ENCODE results near the gene UGT1A8. TPM values are rescaled to one million over a fixed set of nuclear protein-coding genes. Genes with fewer than 3 reads are reported as not detected.
"Not testable (repeated sequence)": the region's sequence is repeated elsewhere in the genome, so short reads cannot be mapped to it uniquely, and the experiment has no call there.

The UGT1A8 gene
- total and polyA plus RNA-seq, 2 experiments from 2014 or later, result not detected

- WGBS, 2 experiments (ENCODE audit: low coverage in 1 of 2, low lambda C conversion rate in 2 of 2, missing lambda C conversion rate in 2 of 2), result 17 to 25% methylated on average over 5 of the region's 5 CpGs
- Histone ChIP-seq H3K79me2 (ENCODE audit: insufficient read depth) (no peaks in the 10 kb centered on the region), H3K27ac (no peak overlapping the region), H3K4me1 (ENCODE audit: insufficient read depth) (no peaks in the 10 kb centered on the region), H3F3A (ENCODE audit: insufficient read depth) (no peaks in the 10 kb centered on the region), H2AFZ (no peak overlapping the region), H3K9me2 (ENCODE audit: insufficient read depth) (no peaks in the 10 kb centered on the region), H3K9me3 (ENCODE audit: low read depth) (no peaks in the 10 kb centered on the region), H3K36me3 (ENCODE audit: low read depth) (no peaks in the 10 kb centered on the region), H3K27me3 (replicated peaks; ENCODE audit: insufficient read depth) (no peaks in the 10 kb centered on the region; the same call in 1 of the 2 replicates), H3K4me3 (no peak overlapping the region), H3K9ac (no peak overlapping the region), H3K4me2 (ENCODE audit: unreplicated experiment) (no peak overlapping the region), H4K20me1 (ENCODE audit: insufficient read depth) (no peaks in the 10 kb centered on the region)
- no peak for DNase-seq
- TF ChIP-seq EZH2phosphoT487 (IDR thresholded peaks at IDR 0.05; ENCODE audit: insufficient read depth, low read depth) (no peak), EZH2 (IDR thresholded peaks at IDR 0.05; ENCODE audit: insufficient read depth, poor library complexity, severe bottlenecking) (no peak)
- in situ Hi-C loops (cut with MboI), result no loop called here
These were observed 21.4 kb downstream of the UGT1A8 start for GRCh38 chr2:233638836-233639235.

DNA sequence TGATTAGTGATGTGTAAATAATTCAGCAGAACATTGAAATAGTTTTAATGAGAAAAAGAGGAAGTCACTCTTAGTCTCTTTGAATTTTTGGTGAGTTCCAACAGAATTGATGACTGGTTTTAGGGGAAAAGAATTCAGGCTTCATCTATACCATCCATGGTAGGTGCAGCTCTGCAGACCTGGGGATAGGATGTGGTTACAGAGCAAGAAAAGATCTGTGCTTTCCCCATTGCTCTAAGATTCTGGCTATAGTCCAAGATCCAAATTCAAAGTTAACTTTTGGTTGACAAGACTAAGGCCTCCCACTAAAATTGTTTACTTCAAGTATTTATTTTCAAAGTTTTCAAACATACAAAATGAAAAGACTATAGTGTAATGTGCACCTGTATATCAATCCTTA lies 22.4 kb downstream of the UGT1A8 start:
- TF ChIP-seq EZH2 (IDR thresholded peaks at IDR 0.05; ENCODE audit: insufficient read depth, poor library complexity, severe bottlenecking) (no peak), EZH2phosphoT487 (IDR thresholded peaks at IDR 0.05; ENCODE audit: insufficient read depth, low read depth) (no peak)
- no peak overlapping the region for H3K4me3 ChIP-seq
- no peak overlapping the region for H3K4me2 ChIP-seq (ENCODE audit: unreplicated experiment)
- H3K27me3 ChIP-seq (replicated peaks; ENCODE audit: insufficient read depth), result no peaks in the 10 kb centered on the region; the same call in 1 of the 2 replicates
- H3K36me3 ChIP-seq (ENCODE audit: low read depth), result no peaks in the 10 kb centered on the region
- no peaks in the 10 kb centered on the region for H3K9me3 ChIP-seq (ENCODE audit: low read depth)
- no peak overlapping the region for H2AFZ ChIP-seq
- in situ Hi-C loops (cut with MboI), result no loop called here
- no peaks in the 10 kb centered on the region for H3K9me2 ChIP-seq (ENCODE audit: insufficient read depth)
- DNase-seq, result no peak
- no peak overlapping the region for H3K9ac ChIP-seq
- H3K79me2 ChIP-seq (ENCODE audit: insufficient read depth), result no peaks in the 10 kb centered on the region
- H4K20me1 ChIP-seq (ENCODE audit: insufficient read depth), result no peaks in the 10 kb centered on the region
- H3K4me1 ChIP-seq (ENCODE audit: insufficient read depth), result no peaks in the 10 kb centered on the region
- no peak overlapping the region for H3K27ac ChIP-seq
- no peaks in the 10 kb centered on the region for H3F3A ChIP-seq (ENCODE audit: insufficient read depth)

GRCh38 chr2:233643128-233643527 lies 25.7 kb downstream of the UGT1A8 start:
- WGBS, 2 experiments (ENCODE audit: low coverage in 1 of 2, low lambda C conversion rate in 2 of 2, missing lambda C conversion rate in 2 of 2), result 45 to 59% methylated on average over 1 of the region's 1 CpG
- Histone ChIP-seq H3K4me1 (ENCODE audit: insufficient read depth) (no peaks in the 10 kb centered on the region), H3K27ac (no peak overlapping the region), H3K9ac (no peak overlapping the region), H4K20me1 (ENCODE audit: insufficient read depth) (no peaks in the 10 kb centered on the region), H3K36me3 (ENCODE audit: low read depth) (no peaks in the 10 kb centered on the region), H3F3A (ENCODE audit: insufficient read depth) (no peaks in the 10 kb centered on the region), H3K4me3 (no peak overlapping the region), H3K79me2 (ENCODE audit: insufficient read depth) (no peaks in the 10 kb centered on the region), H3K27me3 (replicated peaks; ENCODE audit: insufficient read depth) (no peaks in the 10 kb centered on the region), H3K4me2 (ENCODE audit: unreplicated experiment) (no peak overlapping the region), H3K9me2 (ENCODE audit: insufficient read depth) (no peaks in the 10 kb centered on the region), H2AFZ (no peak overlapping the region), H3K9me3 (ENCODE audit: low read depth) (no peaks in the 10 kb centered on the region)
- TF ChIP-seq EZH2phosphoT487 (IDR thresholded peaks at IDR 0.05; ENCODE audit: insufficient read depth, low read depth) (no peak), EZH2 (IDR thresholded peaks at IDR 0.05; ENCODE audit: insufficient read depth, poor library complexity, severe bottlenecking) (no peak)
- in situ Hi-C loops (cut with MboI), result no loop called here
- peak; percentile 1 for DNase-seq

DNA sequence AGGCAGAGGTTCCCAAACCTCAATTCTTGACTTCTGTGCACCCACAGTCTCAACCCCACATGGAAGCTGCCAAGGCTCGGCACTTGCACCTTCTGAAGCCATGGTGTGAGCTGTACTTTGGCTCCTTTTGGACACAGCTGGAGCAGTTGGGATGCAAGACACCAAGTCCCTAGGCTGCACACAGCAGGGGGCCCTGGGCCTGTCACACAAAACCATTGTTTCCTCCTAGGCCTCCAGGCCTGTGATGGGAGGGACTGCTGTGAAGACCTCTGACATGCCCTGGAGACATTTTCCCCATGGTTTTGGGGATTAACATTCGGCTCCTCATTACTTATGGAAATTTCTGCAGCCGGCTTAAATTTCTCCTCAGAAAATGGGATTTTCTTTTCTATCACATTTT lies 28.6 kb downstream of the UGT1A8 start:
- H3K79me2 ChIP-seq (ENCODE audit: insufficient read depth); H3K27ac ChIP-seq; H3K9ac ChIP-seq; H3K27me3 ChIP-seq (replicated peaks; ENCODE audit: insufficient read depth); H3K9me2 ChIP-seq (ENCODE audit: insufficient read depth); DNase-seq; H3K9me3 ChIP-seq (ENCODE audit: low read depth); H3K4me1 ChIP-seq (ENCODE audit: insufficient read depth); in situ Hi-C loops (cut with MboI); H3K4me2 ChIP-seq (ENCODE audit: unreplicated experiment); H3K4me3 ChIP-seq; H4K20me1 ChIP-seq (ENCODE audit: insufficient read depth); H3K36me3 ChIP-seq (ENCODE audit: low read depth); H3F3A ChIP-seq (ENCODE audit: insufficient read depth); H2AFZ ChIP-seq: not testable (repeated sequence)
- WGBS, 2 experiments (ENCODE audit: low coverage in 1 of 2, low lambda C conversion rate in 2 of 2, missing lambda C conversion rate in 2 of 2), result 11 to 19% methylated on average over 3 of the region's 3 CpGs

GRCh38 chr2:233650981-233651380 lies 33.5 kb downstream of the UGT1A8 start:
- no peak overlapping the region for H3K4me3 ChIP-seq
- no peak overlapping the region for H3K9ac ChIP-seq
- H4K20me1 ChIP-seq (ENCODE audit: insufficient read depth), result no peaks in the 10 kb centered on the region
- in situ Hi-C loops (cut with MboI), result no loop called here
- H2AFZ ChIP-seq, result no peak overlapping the region
- H3K4me1 ChIP-seq (ENCODE audit: insufficient read depth), result no peaks in the 10 kb centered on the region
- no peaks in the 10 kb centered on the region for H3K36me3 ChIP-seq (ENCODE audit: low read depth)
- peaks cover 11% of the 10 kb centered on the region; the same call in 1 of the 2 replicates for H3K27me3 ChIP-seq (replicated peaks; ENCODE audit: insufficient read depth)
- H3K27ac ChIP-seq, result no peak overlapping the region
- 26 to 32% methylated on average over 4 of the region's 4 CpGs for WGBS, 2 experiments (ENCODE audit: low coverage in 1 of 2, low lambda C conversion rate in 2 of 2, missing lambda C conversion rate in 2 of 2)
- no peaks in the 10 kb centered on the region for H3K9me3 ChIP-seq (ENCODE audit: low read depth)
- H3K79me2 ChIP-seq (ENCODE audit: insufficient read depth), result no peaks in the 10 kb centered on the region
- H3F3A ChIP-seq (ENCODE audit: insufficient read depth), result no peaks in the 10 kb centered on the region
- no peaks in the 10 kb centered on the region for H3K9me2 ChIP-seq (ENCODE audit: insufficient read depth)
- no peak for TF ChIP-seq EZH2phosphoT487 (IDR thresholded peaks at IDR 0.05; ENCODE audit: insufficient read depth, low read depth)
- no peak for DNase-seq
- H3K4me2 ChIP-seq (ENCODE audit: unreplicated experiment), result no peak overlapping the region

Measured in GM23248 (cell line).